Skeletal muscle tissue (tissue), 4 donors: ENCODE results near the gene NIPAL3. TPM values are rescaled to one million over a fixed set of nuclear protein-coding genes. Genes with fewer than 3 reads are reported as not detected.
"Not testable (repeated sequence)": the region's sequence is repeated elsewhere in the genome, so short reads cannot be mapped to it uniquely, and the experiment has no call there.

Experiments
- H3K27ac ChIP-seq: one replicate; pipeline ENCODE4 v1.7.0; 2013; ENCODE audit warnings: mild to moderate bottlenecking, low read depth, low read length, inconsistent platforms
- H3K27me3 ChIP-seq, 3 donors: one replicate each; pipeline ENCODE4 v1.7.0; 2013; ENCODE audit warnings: low read length in 3 of 3; ENCODE audit not compliant: control insufficient read depth in 3 of 3, insufficient read depth in 3 of 3
- H3K36me3 ChIP-seq, 3 donors: one replicate each; pipeline ENCODE4 v1.7.0; 2013; ENCODE audit warnings: low read length in 3 of 3; ENCODE audit not compliant: control insufficient read depth in 3 of 3, insufficient read depth in 3 of 3
- H3K4me1 ChIP-seq, 3 donors: one replicate each; pipeline ENCODE4 v1.7.0; 2013; ENCODE audit warnings: low read length in 3 of 3, mild to moderate bottlenecking in 3 of 3; ENCODE audit not compliant: control insufficient read depth in 3 of 3, insufficient read depth in 3 of 3
- H3K4me3 ChIP-seq, 3 donors: one replicate each; pipeline ENCODE4 v1.7.0; 2013; ENCODE audit warnings: low read length in 3 of 3
- H3K9ac ChIP-seq, 3 donors: one replicate each; pipeline ENCODE4 v1.7.0; 2013; ENCODE audit warnings: low read length in 3 of 3, mild to moderate bottlenecking in 3 of 3, moderate library complexity in 2 of 3, low read depth in 1 of 3
- H3K9me3 ChIP-seq, 3 donors: one replicate each; pipeline ENCODE4 v1.7.0; 2013; ENCODE audit warnings: low read length in 3 of 3; ENCODE audit not compliant: control insufficient read depth in 3 of 3
- total RNA-seq: library from RNA; depleted of rRNA; stranded (reverse); fragments of >200 nt; gene quantifications from one replicate; pipeline ENCODE4 v1.2.3, GENCODE V29; 2014
- donor health status: Osteomylitis.

Gene NIPAL3
- total RNA-seq, 1 donor from 2014 or later, result 3.7 TPM

GRCh38 chr1:24507405-24507804 is 91.8 kb downstream of the NIPAL3 start:
- Histone ChIP-seq H3K9me3 (no peaks in the 10 kb centered on the region), H3K4me1 (peaks cover 0 to 27% (median 3%) of the 10 kb centered on the region in 3 donors), H3K9ac (no peak overlapping the region), H3K27ac (no peak overlapping the region), H3K36me3 (no peaks in the 10 kb centered on the region), H3K4me3 (no peak overlapping the region), H3K27me3 (peaks cover 0 to 4% (median 0%) of the 10 kb centered on the region in 3 donors)

DNA sequence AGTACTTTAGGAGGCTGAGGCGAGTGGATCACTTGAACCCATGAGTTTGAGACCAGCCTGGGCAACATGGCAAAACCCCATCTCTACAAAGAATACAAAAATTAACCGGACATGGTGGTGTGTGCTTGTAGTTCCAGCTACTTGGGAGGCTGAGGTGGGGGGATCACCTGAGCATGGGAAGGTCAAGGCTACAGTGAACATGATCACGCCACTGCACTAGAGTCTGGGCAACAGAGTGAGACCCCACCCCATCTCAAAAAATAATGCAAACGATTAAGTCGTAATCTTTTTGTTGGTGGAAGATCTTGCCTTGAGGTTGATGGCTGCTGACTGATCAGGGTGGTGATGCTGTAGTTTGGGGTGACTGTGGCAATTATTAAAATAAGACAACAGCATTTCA is 93.3 kb downstream of the NIPAL3 start:
- H3K9me3 ChIP-seq, result no peaks in the 10 kb centered on the region
- peaks cover 0 to 4% (median 0%) of the 10 kb centered on the region in 3 donors for H3K27me3 ChIP-seq
- H3K36me3 ChIP-seq, result no peaks in the 10 kb centered on the region
- H3K9ac ChIP-seq, result no peak overlapping the region
- peaks cover 0 to 21% (median 0%) of the 10 kb centered on the region in 3 donors for H3K4me1 ChIP-seq
- no peak overlapping the region for H3K4me3 ChIP-seq
- H3K27ac ChIP-seq, result no peak overlapping the region

- Histone ChIP-seq H3K9me3 (no peaks in the 10 kb centered on the region), H3K27ac (no peak overlapping the region), H3K4me1 (peaks cover 0 to 10% (median 0%) of the 10 kb centered on the region in 3 donors), H3K9ac (no peak overlapping the region), H3K27me3 (peaks cover 0 to 2% (median 0%) of the 10 kb centered on the region in 3 donors), H3K36me3 (no peaks in the 10 kb centered on the region), H3K4me3 (no peak overlapping the region)
Observed at GRCh38 chr1:24513706-24514105, 98.1 kb downstream of the NIPAL3 start.

GRCh38 chr1:24514946-24515345 is 99.3 kb downstream of the NIPAL3 start:
- Histone ChIP-seq H3K36me3 (no peaks in the 10 kb centered on the region), H3K4me1 (peaks cover 0 to 8% (median 0%) of the 10 kb centered on the region in 3 donors), H3K27ac (no peak overlapping the region), H3K9me3 (no peaks in the 10 kb centered on the region), H3K27me3 (peaks cover 0 to 2% (median 0%) of the 10 kb centered on the region in 3 donors), H3K4me3 (no peak overlapping the region), H3K9ac (no peak overlapping the region)

GRCh38 chr1:24515671-24516209 is 100.1 kb downstream of the NIPAL3 start:
- H3K27ac ChIP-seq, H3K9ac ChIP-seq, H3K36me3 ChIP-seq, H3K4me3 ChIP-seq, H3K9me3 ChIP-seq, H3K27me3 ChIP-seq, H3K4me1 ChIP-seq: not testable (repeated sequence)

- Histone ChIP-seq H3K9ac (no peak overlapping the region), H3K36me3 (no peaks in the 10 kb centered on the region), H3K27me3 (peaks cover 0 to 2% (median 0%) of the 10 kb centered on the region in 3 donors), H3K27ac (no peak overlapping the region), H3K4me1 (peaks cover 0 to 5% (median 0%) of the 10 kb centered on the region in 3 donors), H3K4me3 (no peak overlapping the region), H3K9me3 (no peaks in the 10 kb centered on the region)
Observed at GRCh38 chr1:24516506-24516905, 100.9 kb downstream of the NIPAL3 start.

GRCh38 chr1:24517898-24518297 is 102.3 kb downstream of the NIPAL3 start:
- H3K4me1 ChIP-seq, result no peaks in the 10 kb centered on the region
- no peak overlapping the region for H3K4me3 ChIP-seq
- no peaks in the 10 kb centered on the region for H3K27me3 ChIP-seq
- no peak overlapping the region for H3K27ac ChIP-seq
- no peak overlapping the region for H3K9ac ChIP-seq
- H3K9me3 ChIP-seq, result no peaks in the 10 kb centered on the region
- no peaks in the 10 kb centered on the region for H3K36me3 ChIP-seq

- H3K9me3 ChIP-seq, H3K36me3 ChIP-seq, H3K4me1 ChIP-seq, H3K4me3 ChIP-seq, H3K9ac ChIP-seq, H3K27ac ChIP-seq, H3K27me3 ChIP-seq: not testable (repeated sequence)
Observed at GRCh38 chr1:24520282-24520681, 104.7 kb downstream of the NIPAL3 start.

Other genes with a start within 250 kb of the NIPAL3 start
- gene IFNLR1, start 228.5 kb upstream of the NIPAL3 start, total RNA-seq, result not detected
- not detected for gene GRHL3, start 96.4 kb upstream of the NIPAL3 start, total RNA-seq
- gene STPG1, start 2.0 kb upstream of the NIPAL3 start, total RNA-seq, result 0.52 TPM
- gene RCAN3, start 87.0 kb downstream of the NIPAL3 start, total RNA-seq, result 4.2 TPM
- gene NCMAP, start 140.3 kb downstream of the NIPAL3 start, total RNA-seq, result 0.52 TPM
- gene SRRM1, start 227.5 kb downstream of the NIPAL3 start, total RNA-seq, result 29.2 TPM